ENCODE results near the gene OBSL1.

OBSL1 gene

DNA sequence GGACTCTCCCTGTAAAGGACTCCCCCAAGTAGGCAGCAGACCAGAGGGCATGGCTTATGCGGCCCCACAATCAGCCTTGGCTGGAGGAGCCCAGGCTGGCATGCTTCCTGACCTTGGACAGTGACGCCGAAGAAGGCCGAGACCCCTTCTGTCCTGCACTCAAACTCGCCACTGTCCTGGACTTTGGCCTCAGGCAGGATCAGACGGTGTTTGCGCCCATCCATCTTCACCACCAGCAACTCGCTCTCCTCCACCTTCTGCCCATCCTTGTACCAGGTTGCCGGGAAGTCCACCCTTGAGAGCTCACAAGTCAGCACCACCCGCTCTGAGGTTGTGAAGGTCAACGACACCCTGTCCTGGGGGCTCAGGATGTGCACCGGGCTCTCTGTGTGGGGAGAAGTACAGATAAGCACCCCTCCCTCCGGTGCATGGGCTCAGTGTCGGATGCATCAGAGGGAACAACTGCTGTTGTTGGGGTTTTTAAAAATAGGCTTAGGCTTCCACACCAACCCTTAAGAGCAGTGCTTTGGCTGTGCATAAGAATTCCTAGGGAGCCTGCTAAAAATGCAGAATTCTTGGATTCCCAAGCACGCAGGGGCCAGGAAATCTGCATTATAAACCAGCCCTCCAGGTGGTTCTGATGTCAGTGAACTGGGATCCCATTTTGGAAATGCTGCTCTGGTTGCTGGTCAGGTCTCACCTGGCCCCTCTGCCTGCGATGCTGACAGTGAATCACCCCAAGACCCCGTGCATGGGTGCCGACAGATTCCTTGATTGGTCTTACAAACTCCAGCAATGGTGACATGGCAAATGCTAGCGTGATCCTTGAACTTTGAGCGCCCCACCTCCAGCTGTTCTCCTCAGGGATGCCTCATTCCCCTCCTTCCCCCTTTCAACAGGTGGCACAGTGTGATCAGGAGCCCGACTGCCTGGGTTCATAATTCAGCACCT is 5.9 kb downstream of the OBSL1 start:
- DNase-seq (ENCODE audit: low spot score): no peak

GRCh38 chr2:219563271-219563928 is 7.9 kb downstream of the OBSL1 start:
- DNase-seq (ENCODE audit: low spot score): no peak

DNA sequence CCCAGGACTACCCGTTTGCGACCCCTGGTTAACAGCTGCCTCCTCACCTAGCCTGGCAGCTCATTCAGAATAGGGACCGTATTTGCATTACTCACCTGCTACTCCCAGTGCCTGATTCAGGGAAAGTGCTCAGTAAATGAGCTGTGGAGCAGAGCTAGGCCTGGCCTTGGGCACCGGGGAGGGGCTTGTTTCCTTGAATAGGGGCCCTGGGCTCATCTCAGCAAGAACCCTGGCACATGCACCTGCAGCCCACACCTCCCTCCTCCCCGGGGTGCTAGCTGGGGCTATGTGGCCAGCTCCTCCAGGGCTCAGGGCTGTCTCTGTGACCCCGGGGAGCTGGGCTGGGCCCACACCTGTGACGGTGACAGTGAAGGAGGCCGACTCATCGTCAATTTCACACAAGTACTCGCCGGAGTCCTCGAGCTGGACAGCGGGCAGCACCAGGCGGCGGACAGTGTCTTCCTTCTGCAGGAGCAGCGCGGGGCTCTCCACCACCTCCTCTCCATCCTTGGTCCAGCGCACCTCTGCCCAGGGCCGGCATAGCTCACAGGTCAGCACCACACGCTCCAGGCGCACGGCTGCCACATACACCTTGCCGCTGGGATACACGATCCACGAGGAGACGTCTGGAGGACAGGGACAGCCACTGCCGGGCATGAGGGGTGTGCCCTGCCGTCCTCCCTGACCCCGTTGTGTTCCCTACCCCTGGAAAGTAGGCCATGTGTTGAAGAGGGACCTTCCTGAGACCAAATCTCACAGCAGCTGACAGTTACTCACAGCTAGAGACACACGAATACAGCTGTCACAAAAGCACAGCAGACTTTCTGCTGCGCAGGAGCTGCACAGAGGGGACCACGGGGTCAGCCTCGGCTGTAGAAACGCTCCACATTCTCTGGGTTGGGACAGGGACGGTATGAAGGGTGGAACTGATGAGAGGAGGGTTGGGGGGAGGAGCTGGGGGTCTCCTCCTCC is 9.0 kb downstream of the OBSL1 start:
- DNase-seq (ENCODE audit: low spot score): no peak

- DNase-seq (ENCODE audit: low spot score): no peak
Measured at GRCh38 chr2:219561179-219562048, 9.9 kb downstream of the OBSL1 start.

- no peak for DNase-seq (ENCODE audit: low spot score)
Measured at GRCh38 chr2:219560893-219561178, 10.5 kb downstream of the OBSL1 start.

GRCh38 chr2:219560037-219560892 is 11.1 kb downstream of the OBSL1 start:
- DNase-seq (ENCODE audit: low spot score): no peak

DNA sequence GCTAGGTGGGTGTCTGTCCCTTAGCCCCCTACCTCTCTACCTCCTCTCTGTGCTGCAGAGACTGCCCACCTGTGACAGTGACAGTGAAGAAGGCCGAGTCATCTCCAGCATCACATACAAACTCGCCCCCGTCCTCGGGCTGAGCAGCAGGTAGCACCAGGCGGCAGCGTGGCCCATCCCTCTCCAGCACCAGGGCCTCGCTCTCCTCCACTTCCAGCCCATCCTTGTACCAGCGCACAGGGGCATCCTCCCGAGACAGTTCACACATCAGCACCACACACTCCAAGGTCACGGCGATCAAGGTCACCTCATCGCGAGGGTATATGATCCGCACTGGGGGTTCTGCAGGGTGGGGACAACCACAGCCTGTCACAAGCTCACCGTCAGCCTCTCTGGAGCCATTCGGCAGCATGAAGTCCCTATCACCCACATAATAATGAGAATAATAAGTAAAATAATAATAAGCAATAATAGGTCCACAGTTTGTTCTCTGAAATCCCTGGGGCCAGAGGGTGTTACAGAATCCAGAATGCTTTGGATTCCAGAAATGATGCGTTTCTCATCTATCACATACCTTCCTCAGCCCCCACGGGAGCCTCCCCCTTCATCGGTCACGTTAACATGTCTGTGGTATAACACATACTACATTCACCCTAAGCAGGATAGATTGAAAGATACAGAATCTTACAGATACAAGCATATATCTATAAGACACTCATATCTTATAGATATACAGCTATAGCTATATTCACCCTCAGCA is 12.0 kb downstream of the OBSL1 start:
- DNase-seq (ENCODE audit: low spot score): no peak

DNA sequence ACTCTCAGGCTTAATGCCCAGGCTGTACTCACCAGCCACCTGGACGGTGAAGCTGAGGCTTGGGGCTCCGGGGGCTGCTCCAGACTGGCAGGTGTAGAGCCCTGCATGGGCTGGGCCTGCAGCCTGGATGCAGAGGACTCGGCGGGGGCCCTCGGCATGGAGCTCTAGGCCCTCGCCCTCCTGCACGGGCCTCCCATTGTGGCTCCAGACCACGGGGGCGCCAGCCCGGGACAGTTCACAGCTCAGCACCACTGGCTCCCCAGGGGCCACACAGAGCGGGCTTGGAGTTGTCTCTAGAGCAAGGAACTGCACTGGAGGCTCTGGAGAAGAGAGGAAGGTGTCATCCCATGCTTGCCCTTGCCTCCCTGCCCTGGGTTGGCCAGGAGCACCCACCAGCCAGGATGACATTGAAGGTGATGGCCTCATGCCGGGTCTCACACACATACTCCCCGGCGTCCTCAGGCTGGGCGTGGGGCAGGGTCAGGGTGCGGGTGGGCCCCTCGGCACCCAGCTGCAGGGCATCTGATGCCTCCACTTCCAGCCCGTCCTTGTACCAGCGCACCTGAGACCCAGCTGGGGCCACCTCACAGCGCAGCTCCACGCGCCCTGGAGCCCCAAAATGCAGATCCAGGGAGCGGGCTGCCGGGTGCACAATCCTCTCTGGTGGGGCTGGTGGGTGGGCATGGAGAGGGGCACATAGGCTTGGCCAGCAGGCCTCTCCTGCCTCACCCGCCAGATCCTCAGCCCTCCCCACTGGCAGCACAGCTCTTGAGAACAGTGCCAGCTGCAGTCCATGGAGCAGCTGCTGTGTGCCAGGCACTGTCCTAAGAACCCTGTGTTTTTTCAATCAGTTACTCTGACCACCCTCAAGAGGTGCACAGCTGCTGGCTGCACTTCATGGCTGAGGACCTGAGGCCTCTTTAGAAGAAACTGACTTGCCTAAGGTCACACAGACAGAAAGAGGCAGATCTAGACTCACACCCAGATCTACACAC is 13.3 kb downstream of the OBSL1 start:
- no peak for DNase-seq (ENCODE audit: low spot score)

- no peak for DNase-seq (ENCODE audit: low spot score)
Measured at GRCh38 chr2:219557320-219557719, 14.0 kb downstream of the OBSL1 start.

DNA sequence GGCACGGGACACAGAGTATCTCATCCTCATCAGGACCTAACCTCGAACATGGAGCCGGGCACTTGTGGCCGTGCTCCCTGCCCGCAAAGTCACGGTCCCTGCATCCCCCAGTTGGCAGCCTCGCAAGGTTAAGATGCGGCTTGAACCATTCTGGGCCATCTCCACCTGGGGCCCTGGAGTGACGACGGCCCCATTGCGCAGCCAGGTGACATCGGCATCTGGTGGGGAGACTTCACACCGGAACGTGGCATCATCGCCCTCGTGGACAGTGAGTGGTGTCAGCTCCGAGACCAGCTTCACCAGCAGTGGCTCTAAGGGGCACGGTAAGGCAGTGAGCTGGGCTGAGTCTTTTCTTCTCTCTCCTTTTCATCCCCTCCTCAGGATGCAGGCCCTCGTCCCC is 14.9 kb downstream of the OBSL1 start:
- no peak for DNase-seq (ENCODE audit: low spot score)

DNA sequence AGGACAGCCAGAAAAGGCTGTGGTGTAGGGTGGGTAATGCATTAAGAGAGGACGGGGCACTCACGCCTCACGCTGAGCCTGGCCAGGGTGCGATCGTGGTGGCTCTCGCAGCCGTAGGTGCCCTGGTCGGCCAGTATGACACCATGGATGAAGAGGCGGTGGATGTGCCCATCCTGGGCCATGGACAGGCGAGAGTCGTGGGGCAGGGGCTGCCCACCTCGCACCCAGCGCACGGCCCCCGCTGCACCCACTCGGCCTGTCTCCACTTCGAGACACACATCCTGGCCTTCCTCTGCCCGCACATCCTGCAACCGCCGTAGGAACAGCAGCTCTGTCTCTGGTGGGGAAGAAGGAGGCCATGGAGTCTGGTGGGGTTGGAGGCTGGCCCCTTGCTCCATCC is 15.4 kb downstream of the OBSL1 start:
- no peak for DNase-seq (ENCODE audit: low spot score)

GRCh38 chr2:219554350-219554749 is 17.0 kb downstream of the OBSL1 start:
- DNase-seq (ENCODE audit: low spot score): no peak

GRCh38 chr2:219553463-219553963 is 17.8 kb downstream of the OBSL1 start:
- DNase-seq (ENCODE audit: low spot score): no peak

GRCh38 chr2:219553168-219553417 is 18.2 kb downstream of the OBSL1 start:
- DNase-seq (ENCODE audit: low spot score): no peak

- peak; percentile 65 for DNase-seq (ENCODE audit: low spot score)
Measured at GRCh38 chr2:219552382-219553167, 18.8 kb downstream of the OBSL1 start.

GRCh38 chr2:219551441-219552381 is 19.6 kb downstream of the OBSL1 start:
- peak; percentile 10 for DNase-seq (ENCODE audit: low spot score)

GRCh38 chr2:219549619-219550018 is 21.7 kb downstream of the OBSL1 start:
- no peak for DNase-seq (ENCODE audit: low spot score)

All from hematopoietic multipotent progenitor cell treated with erythropoietin and hydrocortisone succinate and interleukin-3 and kit ligand, for 17 days (in vitro differentiated cells).